Stimulated activated CD8-positive, alpha-beta memory T cell treated with anti-CD3 and anti-CD28 coated beads, Interleukin-2, amount 100 ng/mL, for 1 hour (primary cell): ENCODE measurements around the gene ZC3H11A.

Experiments used
- DNase-seq, 2 donors: peaks; one replicate each; pipeline ENCODE4 v3.0.0-alpha.2; 2020; ENCODE audit warnings: low read depth in 2 of 2

Gene ZC3H11A

DNA sequence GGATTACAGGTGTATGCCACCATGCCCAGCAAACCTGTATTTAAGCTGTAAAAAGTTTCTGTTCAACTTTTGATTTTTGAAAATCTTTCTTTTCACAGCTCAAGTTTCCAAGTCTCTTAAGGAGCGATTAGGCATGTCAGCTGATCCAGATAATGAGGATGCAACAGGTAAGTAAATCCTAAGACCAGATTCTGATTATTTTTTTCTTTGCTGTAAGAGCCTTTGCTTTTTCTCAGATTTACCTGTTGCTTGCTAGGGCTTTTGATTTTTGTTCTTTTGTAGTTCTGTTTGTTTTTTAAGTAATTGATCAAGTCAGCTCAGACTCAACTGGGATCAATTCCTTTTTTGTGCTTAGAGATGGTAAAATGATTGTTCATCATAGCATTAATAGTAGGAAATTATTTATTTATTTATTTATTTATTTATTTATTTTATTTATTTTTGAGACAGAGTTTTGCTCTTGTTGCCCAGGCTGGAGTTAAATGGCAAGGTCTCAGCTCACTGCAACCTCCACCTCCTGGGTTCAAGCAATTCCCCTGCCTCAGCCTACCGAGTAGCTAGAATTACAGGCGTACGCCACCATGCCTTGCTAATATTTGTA is 44.9 kb downstream of the ZC3H11A start:
- DNase-seq: no peak

DNA sequence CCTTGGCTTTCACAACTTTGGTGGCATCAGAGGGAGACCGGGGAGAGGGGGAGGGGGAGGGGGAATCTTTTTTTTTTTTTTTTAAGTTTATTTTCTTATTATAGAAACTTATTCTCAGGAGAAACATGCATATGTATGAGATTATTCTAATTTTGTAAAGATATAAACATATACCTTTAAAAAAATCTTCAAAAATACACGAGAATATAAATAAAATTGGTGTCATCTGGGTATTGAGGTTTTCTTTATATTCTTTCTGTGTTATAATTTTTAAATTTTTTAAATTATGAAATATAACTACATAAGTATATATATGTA is 47.1 kb downstream of the ZC3H11A start:
- DNase-seq: no peak

DNA sequence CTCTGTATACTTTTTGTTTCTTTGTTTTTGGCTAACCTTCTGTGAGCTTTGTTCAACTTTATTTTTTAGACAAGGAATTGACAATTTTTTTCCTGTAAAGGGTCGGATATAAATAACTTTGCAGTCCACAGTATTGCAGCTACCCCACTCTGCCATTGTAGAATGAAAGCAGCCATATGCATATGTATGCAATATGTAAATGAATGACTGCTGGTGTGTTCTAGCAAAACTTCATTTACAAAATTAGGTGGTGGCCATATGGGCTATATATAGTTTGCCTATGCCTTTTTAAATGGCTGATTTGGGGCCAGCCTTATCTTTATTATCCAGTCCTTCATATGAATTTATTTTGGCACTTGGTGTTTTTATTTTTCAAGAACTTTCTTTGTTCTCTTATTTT is 48.0 kb downstream of the ZC3H11A start:
- DNase-seq: no peak
